Neutrophil (primary cell): ENCODE data around the gene LRP8.

ENCODE experiments used
- H3K27ac ChIP-seq: fragments of 200-600 bp; sonication (generic); 2 replicates; pipeline ENCODE4 v1.5.1; 2016; ENCODE audit warnings: mild to moderate bottlenecking, moderate library complexity
- H3K27me3 ChIP-seq: fragments of 200-600 bp; sonication (generic); 2 replicates; pipeline ENCODE4 v1.6.0; 2016; ENCODE audit warnings: mild to moderate bottlenecking
- H3K36me3 ChIP-seq: fragments of 200-600 bp; sonication (generic); 2 replicates; pipeline ENCODE4 v1.5.1; 2017
- H3K4me1 ChIP-seq, 2 experiments: fragments of 200-600 bp in 1 of 2; sonication (generic) in 1 of 2; 1 replicate in 1 of 2; 2 replicates in 1 of 2; pipeline versions ENCODE4 v1.5.1 to v1.6.1; 2013 to 2016; ENCODE audit warnings: low read depth in 1 of 2, low read length in 1 of 2, mild to moderate bottlenecking in 1 of 2, moderate library complexity in 1 of 2; ENCODE audit not compliant: control insufficient read depth in 1 of 2, insufficient read depth in 1 of 2
- H3K4me3 ChIP-seq, 2 experiments: fragments of 200-600 bp in 1 of 2; sonication (generic) in 1 of 2; 1 replicate in 1 of 2; 2 replicates in 1 of 2; pipeline ENCODE4 v1.5.1; 2013 to 2016; ENCODE audit warnings: low read depth in 1 of 2, low read length in 1 of 2, mild to moderate bottlenecking in 1 of 2, moderate library complexity in 1 of 2
- H3K9me3 ChIP-seq: fragments of 200-600 bp; sonication (generic); 2 replicates; pipeline ENCODE4 v1.5.1; 2016
- TF ChIP-seq, protein P1 (sequence below): fragments of 200-600 bp; sonication (generic); IDR thresholded peaks from 2 replicates; pipeline ENCODE4 v1.5.1; 2016; ENCODE audit warnings: antibody characterized with exemption

Gene LRP8

GRCh38 chr1:53314096-53314495 is 13.8 kb downstream of the LRP8 start:
- TF ChIP-seq, protein P1, sequence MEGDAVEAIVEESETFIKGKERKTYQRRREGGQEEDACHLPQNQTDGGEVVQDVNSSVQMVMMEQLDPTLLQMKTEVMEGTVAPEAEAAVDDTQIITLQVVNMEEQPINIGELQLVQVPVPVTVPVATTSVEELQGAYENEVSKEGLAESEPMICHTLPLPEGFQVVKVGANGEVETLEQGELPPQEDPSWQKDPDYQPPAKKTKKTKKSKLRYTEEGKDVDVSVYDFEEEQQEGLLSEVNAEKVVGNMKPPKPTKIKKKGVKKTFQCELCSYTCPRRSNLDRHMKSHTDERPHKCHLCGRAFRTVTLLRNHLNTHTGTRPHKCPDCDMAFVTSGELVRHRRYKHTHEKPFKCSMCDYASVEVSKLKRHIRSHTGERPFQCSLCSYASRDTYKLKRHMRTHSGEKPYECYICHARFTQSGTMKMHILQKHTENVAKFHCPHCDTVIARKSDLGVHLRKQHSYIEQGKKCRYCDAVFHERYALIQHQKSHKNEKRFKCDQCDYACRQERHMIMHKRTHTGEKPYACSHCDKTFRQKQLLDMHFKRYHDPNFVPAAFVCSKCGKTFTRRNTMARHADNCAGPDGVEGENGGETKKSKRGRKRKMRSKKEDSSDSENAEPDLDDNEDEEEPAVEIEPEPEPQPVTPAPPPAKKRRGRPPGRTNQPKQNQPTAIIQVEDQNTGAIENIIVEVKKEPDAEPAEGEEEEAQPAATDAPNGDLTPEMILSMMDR = no peak
- Histone ChIP-seq H3K27ac (no peak overlapping the region), H3K4me1 (no peaks in the 10 kb centered on the region), H3K36me3 (no peaks in the 10 kb centered on the region), H3K9me3 (no peaks in the 10 kb centered on the region), H3K4me3 (no peak overlapping the region), H3K27me3 (no peaks in the 10 kb centered on the region)

GRCh38 chr1:53313556-53313955 is 14.3 kb downstream of the LRP8 start:
- TF ChIP-seq, protein P1 = no peak
- no peaks in the 10 kb centered on the region for H3K4me1 ChIP-seq
- H3K9me3 ChIP-seq = no peaks in the 10 kb centered on the region
- H3K4me3 ChIP-seq = no peak overlapping the region
- no peak overlapping the region for H3K27ac ChIP-seq
- H3K27me3 ChIP-seq = no peaks in the 10 kb centered on the region
- no peaks in the 10 kb centered on the region for H3K36me3 ChIP-seq

DNA sequence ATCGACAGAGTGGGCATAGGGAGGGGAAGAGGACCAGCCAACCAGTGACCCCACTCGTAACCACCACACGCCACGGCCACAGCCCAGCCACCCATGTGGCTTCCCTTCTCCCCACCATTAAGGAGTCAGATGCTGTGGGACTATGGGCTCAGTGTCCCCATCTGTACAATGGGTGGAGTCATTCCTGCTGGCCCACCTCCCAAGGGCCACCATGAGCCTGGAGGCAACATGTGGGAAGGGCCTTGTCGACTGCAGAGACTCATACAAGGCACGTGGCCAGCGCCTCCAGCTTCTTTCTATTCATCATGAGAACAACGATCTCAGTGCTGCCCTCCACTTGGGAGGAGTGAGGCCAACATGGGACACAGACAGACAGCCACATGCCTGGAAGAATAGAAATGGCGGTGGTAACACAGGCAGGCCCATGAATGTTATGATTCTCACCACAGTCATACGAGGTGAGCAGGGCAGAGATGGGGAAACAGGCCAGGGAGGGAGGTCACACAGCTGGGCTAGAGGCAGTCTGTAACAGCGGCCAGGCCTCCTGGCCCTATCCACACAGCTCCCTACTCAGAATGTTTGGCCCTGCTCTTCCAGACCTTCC is 16.1 kb downstream of the LRP8 start:
- Histone ChIP-seq H3K27me3 (no peaks in the 10 kb centered on the region), H3K9me3 (no peaks in the 10 kb centered on the region), H3K36me3 (no peaks in the 10 kb centered on the region), H3K27ac (no peak overlapping the region), H3K4me1 (no peaks in the 10 kb centered on the region), H3K4me3 (no peak overlapping the region)
- TF ChIP-seq, protein P1 = no peak

DNA sequence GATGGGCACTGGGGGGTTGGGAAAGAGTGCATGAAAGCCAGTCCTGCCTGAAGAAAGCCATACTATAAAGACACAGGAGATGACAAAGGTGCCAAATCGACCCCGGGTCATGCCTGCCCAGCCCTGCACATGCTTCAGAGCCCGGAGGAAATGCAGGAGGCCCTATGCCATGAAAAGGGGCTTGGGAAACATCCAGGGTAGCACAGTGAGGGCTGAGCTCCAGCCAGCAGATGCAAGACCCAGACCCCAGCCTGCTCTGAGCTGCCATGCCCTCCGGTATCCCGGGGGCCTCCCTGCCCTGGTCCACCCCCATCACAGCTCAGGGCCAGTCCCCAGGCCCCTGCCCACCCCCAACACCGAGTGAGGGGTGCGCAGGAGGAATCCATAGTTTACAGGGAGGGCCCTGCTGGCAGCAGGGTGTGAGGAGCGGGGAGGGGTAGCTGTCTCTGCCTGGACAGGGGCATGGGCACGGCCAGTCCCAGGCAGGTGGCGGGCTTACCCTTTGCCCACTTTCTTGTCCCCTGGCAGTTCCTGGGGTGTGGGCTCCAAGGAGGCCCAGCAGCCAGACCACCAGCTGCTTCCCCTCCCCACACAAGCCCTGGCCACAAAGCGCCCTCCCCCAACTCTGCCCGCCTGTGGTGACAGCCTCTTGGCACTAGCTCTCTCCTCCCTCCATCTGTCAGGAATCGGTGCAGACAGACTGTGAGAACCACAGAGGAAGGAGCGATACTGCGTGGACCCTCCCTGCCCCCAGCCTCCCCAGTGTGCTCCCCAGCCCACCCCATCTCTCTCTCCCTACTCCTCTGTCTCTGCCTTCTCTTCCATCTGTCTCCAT is 16.8 kb downstream of the LRP8 start:
- Histone ChIP-seq H3K9me3 (no peaks in the 10 kb centered on the region), H3K36me3 (no peaks in the 10 kb centered on the region), H3K4me3 (no peak overlapping the region), H3K4me1 (no peaks in the 10 kb centered on the region), H3K27me3 (no peaks in the 10 kb centered on the region), H3K27ac (no peak overlapping the region)
- TF ChIP-seq, protein P1 = no peak

GRCh38 chr1:53309802-53310201 is 18.1 kb downstream of the LRP8 start:
- Histone ChIP-seq H3K9me3 (no peaks in the 10 kb centered on the region), H3K4me3 (no peak overlapping the region), H3K27me3 (no peaks in the 10 kb centered on the region), H3K27ac (no peak overlapping the region), H3K36me3 (no peaks in the 10 kb centered on the region), H3K4me1 (no peaks in the 10 kb centered on the region)
- TF ChIP-seq, protein P1 = no peak
